ENCODE results near the gene ACAA2. TPM values are rescaled to one million over a fixed set of nuclear protein-coding genes. Genes with fewer than 3 reads are reported as not detected.
A peak's percentile ranks its signal among the peaks of the same experiment; 100 is the strongest.

Gene ACAA2
- total and polyA plus RNA-seq, 2 experiments from 2014 or later, result 174 to 189 TPM

- H3K36me3 ChIP-seq (replicated peaks; ENCODE audit: insufficient read depth, low read depth), result no peaks in the 10 kb centered on the region
- TF ChIP-seq EZH2phosphoT487 (IDR thresholded peaks at IDR 0.05; ENCODE audit: low read depth, severe bottlenecking, unreplicated experiment), result no peak
- no peak for TF ChIP-seq CTCF (IDR thresholded peaks at IDR 0.05; ENCODE audit: poor library complexity)
- TF ChIP-seq EZH2 (IDR thresholded peaks at IDR 0.05; ENCODE audit: borderline replicate concordance), result no peak
These were observed 28.2 kb upstream of the ACAA2 start for GRCh38 chr18:49841236-49842217.

GRCh38 chr18:49839012-49839411 is 25.7 kb upstream of the ACAA2 start:
- TF ChIP-seq CTCF (IDR thresholded peaks at IDR 0.05; ENCODE audit: poor library complexity), result no peak
- no peak for TF ChIP-seq EZH2phosphoT487 (IDR thresholded peaks at IDR 0.05; ENCODE audit: low read depth, severe bottlenecking, unreplicated experiment)
- no peak for TF ChIP-seq EZH2 (IDR thresholded peaks at IDR 0.05; ENCODE audit: borderline replicate concordance)
- H3K4me2 ChIP-seq, result no peak overlapping the region
- no peak for DNase-seq (ENCODE audit: low spot score)
- peak overlapping the region; percentile 75 for H3K27ac ChIP-seq
- H3K9me3 ChIP-seq (ENCODE audit: low read depth), result no peaks in the 10 kb centered on the region
- no peaks in the 10 kb centered on the region for H3K79me2 ChIP-seq
- 88% methylated on average over 8 of the region's 8 CpGs for WGBS (ENCODE audit: low lambda C conversion rate, missing lambda C conversion rate)
- no peaks in the 10 kb centered on the region for H3K27me3 ChIP-seq
- H4K20me1 ChIP-seq (ENCODE audit: insufficient read depth, poor library complexity, severe bottlenecking), result no peaks in the 10 kb centered on the region
- H3K36me3 ChIP-seq (replicated peaks; ENCODE audit: insufficient read depth, low read depth), result no peaks in the 10 kb centered on the region
- no peak overlapping the region for H2AFZ ChIP-seq
- H3K4me1 ChIP-seq (ENCODE audit: insufficient read depth), result peaks cover 29% of the 10 kb centered on the region
- H3K4me3 ChIP-seq, result no peak overlapping the region
- H3K9me2 ChIP-seq (replicated peaks; ENCODE audit: insufficient read depth), result no peaks in the 10 kb centered on the region

More at GRCh38 chr18:49841236-49842217, 28.2 kb upstream of the ACAA2 start:
- Histone ChIP-seq H3K27ac (no peak overlapping the region), H3K4me3 (no peak overlapping the region), H3K9me2 (replicated peaks; ENCODE audit: insufficient read depth) (no peaks in the 10 kb centered on the region), H3K4me2 (no peak overlapping the region), H3K9me3 (ENCODE audit: low read depth) (no peaks in the 10 kb centered on the region), H4K20me1 (ENCODE audit: insufficient read depth, poor library complexity, severe bottlenecking) (no peaks in the 10 kb centered on the region), H3K79me2 (no peaks in the 10 kb centered on the region), H3K27me3 (no peaks in the 10 kb centered on the region), H2AFZ (no peak overlapping the region), H3K4me1 (ENCODE audit: insufficient read depth) (peaks cover 15% of the 10 kb centered on the region)
- WGBS (ENCODE audit: low lambda C conversion rate, missing lambda C conversion rate), result 87% methylated on average over 12 of the region's 12 CpGs
- DNase-seq (ENCODE audit: low spot score), result no peak

- Histone ChIP-seq H3K9me2 (replicated peaks; ENCODE audit: insufficient read depth) (no peaks in the 10 kb centered on the region), H3K4me3 (no peak overlapping the region), H3K4me1 (ENCODE audit: insufficient read depth) (peaks cover 36% of the 10 kb centered on the region), H3K4me2 (no peak overlapping the region), H3K36me3 (replicated peaks; ENCODE audit: insufficient read depth, low read depth) (no peaks in the 10 kb centered on the region), H2AFZ (no peak overlapping the region), H4K20me1 (ENCODE audit: insufficient read depth, poor library complexity, severe bottlenecking) (no peaks in the 10 kb centered on the region), H3K27me3 (no peaks in the 10 kb centered on the region), H3K27ac (peak overlapping the region; percentile 75), H3K79me2 (no peaks in the 10 kb centered on the region), H3K9me3 (ENCODE audit: low read depth) (no peaks in the 10 kb centered on the region)
- no peak for TF ChIP-seq EZH2phosphoT487 (IDR thresholded peaks at IDR 0.05; ENCODE audit: low read depth, severe bottlenecking, unreplicated experiment)
- no peak for TF ChIP-seq EZH2 (IDR thresholded peaks at IDR 0.05; ENCODE audit: borderline replicate concordance)
- TF ChIP-seq CTCF (IDR thresholded peaks at IDR 0.05; ENCODE audit: poor library complexity), result no peak
- no peak for DNase-seq (ENCODE audit: low spot score)
- 95% methylated on average over 4 of the region's 4 CpGs for WGBS (ENCODE audit: low lambda C conversion rate, missing lambda C conversion rate)
These were observed 25.0 kb upstream of the ACAA2 start for GRCh38 chr18:49838381-49838780.
